Middle frontal gyrus (tissue), 1 donor: ENCODE data around the gene AQP3.
"Not testable (repeated sequence)": the region's sequence is repeated elsewhere in the genome, so short reads cannot be mapped to it uniquely, and the experiment has no call there.

ENCODE experiments used
- DNase-seq: peaks from one replicate; pipeline ENCODE4 v3.0.0-alpha.2; 2015; ENCODE audit warnings: low spot score; ENCODE audit errors: extremely low spot score

AQP3 gene

DNA sequence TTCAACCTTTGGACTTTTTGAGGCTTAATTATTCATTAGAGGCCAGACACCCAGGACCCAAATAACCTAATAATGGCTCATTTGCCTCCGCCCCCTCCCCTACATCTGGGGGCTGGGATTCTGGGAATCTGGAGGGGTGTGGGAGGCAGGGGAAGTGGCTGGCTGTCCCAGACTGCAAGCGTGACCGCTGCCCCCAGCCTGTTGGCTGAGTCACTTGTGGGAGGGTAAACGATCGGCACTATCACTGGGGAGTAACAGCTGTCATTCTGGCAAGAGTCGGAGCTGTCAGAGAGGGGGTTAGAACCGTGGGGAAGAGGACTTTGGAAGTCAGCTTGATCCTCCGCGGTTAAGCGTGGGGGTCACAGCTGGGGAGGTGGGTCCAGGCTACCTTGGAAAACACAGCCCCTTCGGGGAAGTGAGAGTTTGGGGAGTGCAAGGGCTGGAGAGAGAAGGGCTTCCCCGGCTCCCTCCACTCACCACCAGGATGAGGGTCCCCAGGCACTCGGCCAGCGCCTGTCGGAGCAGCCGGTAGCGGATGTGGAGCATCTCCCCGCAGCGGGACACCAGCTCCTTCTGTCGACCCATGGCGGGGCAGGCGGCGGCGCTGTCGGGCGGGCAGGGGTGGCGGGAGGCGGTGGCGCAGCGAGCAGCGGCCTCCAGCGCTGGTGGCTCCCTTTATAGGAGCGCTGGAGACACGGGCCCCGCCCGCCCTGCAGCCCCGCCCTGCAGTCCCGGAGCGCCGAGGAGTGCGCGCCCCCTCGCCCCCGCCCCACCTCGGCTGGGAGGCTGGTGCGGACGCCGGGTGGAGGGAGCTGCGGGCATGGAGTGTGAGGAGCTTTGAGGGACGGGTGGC, at the start of gene AQP3:
Gene AQP3 (minus strand): TSS at position 648 of the 853 bp plus-strand sequence. CDS start 63 bp downstream, at position 585.
- DNase-seq = no peak

DNA sequence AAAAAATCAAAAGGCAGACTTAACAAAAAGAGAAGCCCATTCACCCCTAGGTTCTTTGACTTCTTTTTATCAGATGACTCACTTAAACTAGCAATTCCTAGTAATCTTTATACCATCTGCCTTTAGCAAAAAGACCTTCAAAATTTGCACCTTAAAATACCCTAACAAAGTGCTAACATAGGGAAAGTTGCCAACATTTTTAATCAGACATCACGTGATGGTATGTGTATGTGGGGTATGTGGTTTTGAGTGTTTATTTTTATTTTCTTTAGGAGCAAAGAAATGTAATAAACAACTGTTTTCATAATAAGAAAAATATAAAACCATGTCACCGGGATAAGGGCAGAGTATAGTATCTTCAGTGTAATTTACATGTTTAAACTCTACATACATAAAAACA, 46.4 kb upstream of the AQP3 start:
- not testable (repeated sequence) for DNase-seq

DNA sequence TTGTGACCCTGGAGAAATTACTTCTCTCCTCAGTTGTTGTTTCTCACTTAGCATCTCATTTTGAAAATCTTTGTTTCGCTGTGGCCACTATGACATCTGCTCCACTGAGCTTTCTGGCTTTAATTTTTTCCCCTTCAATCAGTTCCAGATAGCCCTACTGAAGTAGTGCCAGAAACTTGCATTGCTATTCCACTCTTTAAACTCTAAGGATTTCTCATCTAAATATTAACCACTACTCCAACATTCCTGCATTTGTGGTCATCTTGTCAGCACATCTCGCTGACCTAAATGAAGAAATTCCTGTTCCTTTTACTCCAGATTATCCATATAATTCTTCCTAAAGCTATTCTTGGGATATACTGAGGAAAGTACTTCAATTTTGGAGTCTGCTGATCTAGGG, 41.7 kb upstream of the AQP3 start:
- DNase-seq = no peak

DNA sequence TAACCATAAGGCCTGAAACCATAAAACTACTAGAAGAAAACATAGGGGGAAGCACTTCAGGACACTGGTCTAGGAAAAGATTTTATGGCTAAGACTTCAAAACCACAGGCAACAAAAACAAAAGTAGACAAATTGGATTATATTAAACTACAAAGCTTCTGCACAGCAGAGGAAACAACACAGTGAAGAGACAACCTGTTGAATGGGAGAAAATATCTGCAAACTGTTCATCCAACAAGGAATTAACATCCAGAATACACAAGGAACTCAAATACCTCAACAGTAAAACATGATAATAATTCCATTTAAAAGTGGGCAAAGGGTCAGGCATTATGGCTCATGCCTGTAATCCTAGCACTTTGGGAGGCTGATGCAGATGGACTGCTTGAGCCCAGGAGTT, 37.9 kb upstream of the AQP3 start:
- not testable (repeated sequence) for DNase-seq

DNA sequence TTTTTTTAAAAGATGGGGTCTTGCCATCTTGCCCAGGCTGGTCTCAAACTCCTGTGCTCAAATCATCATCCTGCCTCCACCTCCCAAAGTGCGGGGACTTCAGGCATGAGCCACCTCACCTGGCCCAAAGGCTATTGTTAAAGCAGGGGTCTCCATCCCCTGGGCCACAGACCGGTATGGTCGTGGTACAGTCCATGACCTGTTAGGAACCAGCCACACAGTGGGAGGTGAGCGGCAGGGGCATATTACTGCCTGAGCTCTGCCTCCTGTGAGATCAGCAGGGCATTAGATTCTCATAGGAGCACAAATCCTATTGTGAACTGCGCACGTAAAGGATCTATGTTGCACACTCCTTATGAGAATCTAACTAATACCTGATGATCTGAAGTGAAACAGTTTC, 33.6 kb upstream of the AQP3 start:
- no peak for DNase-seq

DNA sequence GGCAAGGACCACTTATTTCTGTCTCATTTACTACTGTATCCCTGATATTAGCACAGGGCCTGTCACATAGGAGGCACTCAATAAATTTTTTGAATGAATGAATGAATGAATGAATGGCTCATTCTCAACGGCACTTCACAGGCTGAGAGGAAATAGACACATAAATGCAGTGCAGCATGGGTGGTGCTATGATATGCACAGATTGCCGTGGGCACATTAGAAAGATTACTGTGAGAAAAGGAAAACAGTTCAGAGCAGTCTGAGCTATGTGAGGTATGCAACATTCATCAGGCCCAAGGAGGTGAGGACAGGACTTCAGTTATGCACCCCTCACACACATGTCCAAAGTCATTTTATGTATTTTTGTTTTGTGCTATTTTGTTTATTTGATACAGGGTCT, 32.7 kb upstream of the AQP3 start:
- DNase-seq = no peak

DNA sequence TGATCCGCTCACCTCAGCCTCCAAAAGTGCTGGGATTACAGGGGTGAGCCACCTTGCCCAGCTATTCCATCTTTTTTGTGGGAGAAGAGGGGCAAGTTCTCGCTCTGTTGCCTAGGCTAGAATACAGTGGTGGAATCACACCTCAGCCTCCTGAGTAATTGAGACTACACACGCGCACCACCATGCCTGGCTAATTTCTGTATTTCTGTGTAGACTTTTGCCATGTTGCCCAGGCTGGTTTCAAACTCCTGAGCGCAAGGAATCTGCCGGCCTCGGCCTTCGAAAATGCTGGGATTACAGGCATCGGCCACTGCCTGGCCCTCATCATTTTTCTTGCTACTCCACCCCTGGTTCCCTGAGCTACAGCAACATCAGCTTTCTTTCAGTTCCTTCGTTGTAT, 29.1 kb upstream of the AQP3 start:
- no peak for DNase-seq

DNA sequence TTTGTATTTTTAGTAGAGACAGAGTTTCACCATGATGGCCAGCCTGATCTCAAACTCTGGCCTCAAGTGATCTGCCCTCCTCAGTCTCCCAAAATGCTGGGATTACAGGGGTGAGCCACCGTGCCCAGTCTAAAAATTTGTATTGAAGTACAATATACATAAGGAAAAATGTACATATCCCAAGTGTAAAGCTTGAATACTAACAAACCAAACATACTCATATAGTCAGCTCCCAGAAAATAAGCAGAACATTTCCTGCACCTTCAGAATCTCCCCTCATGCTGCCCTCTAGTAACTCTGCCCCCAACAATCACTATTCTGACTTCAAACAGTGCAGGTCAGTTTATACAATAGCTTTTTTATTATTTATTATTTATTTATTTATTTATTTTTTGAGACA, 28.0 kb upstream of the AQP3 start:
- no peak for DNase-seq

DNA sequence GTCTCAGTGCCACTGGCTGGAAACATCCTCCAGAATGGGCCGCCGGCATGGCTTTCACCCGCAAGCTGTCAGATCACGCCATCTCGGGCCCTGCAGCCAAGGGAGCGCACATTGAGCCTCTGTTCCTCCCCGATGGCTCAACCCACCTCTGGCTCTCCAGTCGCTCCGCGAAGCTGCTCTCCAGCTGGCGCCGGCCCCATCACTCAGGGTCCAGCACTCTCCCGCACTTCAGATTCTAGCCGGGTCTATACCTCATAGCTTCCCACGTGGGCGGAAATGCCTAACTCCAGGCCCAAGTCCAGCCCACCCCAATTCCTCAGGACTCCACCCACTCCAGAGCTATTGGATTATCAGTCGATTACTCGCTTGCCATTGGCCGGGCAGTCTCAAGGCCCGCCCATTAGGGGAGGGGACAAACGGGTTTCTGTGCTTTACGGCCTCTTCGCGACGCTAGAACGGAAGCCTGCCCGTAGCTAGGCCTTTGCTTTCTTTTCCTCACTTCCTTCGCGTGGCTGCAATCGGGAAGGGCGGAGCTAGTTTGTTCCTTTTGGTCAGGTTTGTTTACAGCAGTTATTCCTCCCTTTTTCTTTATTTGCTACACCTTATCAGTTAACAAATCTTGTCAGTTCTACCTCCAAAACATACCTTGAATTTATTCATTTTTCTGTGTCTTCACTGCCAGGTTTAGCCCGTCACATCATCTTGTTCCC, 26.4 kb upstream of the AQP3 start, which contains the start of gene NOL6:
Gene NOL6 (minus strand): TSS at position 282 of the 710 bp plus-strand sequence. CDS start 82 bp downstream, at position 200.
- DNase-seq = peak; percentile 99

DNA sequence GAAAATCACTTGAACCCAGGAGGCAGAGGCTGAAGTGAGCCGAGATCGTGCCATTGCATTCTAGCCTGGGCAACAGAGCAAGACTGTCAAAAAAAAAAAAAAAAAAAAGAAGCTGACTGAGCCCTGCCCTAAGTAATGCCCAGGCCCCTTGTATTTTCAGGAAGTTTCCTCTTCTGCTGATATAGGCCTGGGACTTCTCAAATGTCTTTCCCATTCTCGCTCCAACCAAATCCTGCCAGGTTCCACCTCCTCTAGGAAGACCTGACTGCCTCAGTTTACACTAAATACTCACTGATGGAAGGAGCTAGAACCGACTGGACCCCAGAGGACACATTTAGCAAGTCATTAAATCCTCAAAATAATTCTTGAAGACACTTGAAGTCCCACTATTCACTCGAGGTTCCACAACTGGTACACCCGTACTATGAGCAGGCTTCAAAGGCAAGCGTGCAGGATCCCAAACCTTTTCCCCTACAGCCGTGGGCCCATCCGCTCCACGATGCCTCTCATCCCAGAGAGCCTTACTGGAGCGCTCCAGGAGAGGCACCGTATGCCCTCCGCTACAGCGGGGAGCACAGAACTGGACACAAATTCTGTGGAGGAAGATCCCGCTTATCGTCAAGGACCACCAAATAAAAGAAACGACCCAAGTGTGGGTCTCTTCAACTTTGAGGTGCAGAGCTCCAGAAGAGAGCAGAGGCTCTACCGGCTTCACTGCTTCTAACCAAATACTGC, 25.7 kb upstream of the AQP3 start:
- no peak for DNase-seq

DNA sequence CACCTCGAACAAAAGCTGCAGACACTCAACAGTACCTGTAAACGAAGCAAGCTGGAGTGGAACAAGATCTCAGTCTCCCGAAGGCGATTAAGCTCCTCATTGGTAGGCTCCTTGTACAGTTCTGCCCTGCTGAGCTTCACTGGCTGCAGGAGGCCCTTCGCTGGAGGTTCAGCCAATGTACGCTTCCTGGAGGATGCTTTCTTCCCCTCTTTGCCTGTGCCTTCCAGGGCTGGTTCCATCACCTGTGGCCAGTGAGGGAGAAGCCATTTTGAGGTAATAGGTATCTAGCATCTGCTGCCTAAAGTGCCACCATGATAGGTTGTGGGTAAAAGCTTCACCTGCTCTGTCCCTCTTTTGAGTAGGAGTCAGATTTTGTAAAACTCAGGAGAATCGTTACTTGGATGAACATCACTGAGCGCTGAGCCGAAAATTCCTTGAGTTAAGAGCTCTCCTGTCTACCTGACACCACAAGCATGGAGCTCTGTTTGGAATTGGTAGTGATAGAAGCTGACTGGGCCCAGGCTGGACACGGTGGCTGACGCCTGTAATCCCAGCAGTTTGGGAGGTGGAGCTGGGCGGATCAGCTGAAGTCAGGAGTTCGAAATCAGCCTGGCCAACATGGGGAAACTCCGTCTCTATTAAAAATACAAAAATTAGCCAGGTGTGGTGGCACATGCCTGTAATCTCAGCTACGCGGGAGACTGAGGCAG, 24.9 kb upstream of the AQP3 start:
- DNase-seq = no peak

DNA sequence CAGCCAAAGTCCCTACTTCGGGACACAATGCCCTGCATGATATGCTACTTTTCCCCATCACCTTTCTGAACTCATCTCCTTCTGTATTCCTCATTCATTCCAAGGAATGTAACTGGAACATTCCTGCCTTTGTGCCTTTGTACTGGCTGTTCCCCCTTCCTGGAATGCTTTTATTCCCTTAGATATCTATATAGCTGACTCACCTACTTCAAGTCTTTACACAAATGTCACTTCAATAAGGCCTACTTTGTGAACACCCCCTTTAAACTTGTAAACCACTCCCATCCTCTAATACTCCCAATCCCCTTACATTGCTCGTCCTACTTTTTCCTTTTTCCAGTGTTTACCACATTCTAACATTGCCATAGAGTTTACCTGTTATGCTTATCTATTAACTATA, 24.0 kb upstream of the AQP3 start:
- no peak for DNase-seq

DNA sequence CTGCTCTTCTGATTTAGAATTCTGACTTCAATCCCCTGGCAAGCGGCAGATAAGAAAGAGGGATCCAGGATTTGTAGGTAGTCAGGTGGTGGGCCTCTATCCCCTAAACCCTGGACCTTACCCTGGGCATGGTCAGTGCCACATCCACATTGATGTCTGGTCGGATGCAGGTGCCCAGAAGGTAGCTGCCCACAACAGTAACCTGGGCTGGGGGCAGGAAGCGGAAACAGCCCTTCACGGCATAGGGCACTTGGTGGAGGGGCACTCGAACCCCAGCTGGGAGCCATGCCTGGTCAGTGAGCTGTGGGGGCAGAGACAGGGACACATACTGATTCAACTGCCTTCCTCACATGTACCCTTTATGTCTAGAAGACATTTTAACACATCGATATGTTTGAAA, 22.5 kb upstream of the AQP3 start:
- DNase-seq = no peak

DNA sequence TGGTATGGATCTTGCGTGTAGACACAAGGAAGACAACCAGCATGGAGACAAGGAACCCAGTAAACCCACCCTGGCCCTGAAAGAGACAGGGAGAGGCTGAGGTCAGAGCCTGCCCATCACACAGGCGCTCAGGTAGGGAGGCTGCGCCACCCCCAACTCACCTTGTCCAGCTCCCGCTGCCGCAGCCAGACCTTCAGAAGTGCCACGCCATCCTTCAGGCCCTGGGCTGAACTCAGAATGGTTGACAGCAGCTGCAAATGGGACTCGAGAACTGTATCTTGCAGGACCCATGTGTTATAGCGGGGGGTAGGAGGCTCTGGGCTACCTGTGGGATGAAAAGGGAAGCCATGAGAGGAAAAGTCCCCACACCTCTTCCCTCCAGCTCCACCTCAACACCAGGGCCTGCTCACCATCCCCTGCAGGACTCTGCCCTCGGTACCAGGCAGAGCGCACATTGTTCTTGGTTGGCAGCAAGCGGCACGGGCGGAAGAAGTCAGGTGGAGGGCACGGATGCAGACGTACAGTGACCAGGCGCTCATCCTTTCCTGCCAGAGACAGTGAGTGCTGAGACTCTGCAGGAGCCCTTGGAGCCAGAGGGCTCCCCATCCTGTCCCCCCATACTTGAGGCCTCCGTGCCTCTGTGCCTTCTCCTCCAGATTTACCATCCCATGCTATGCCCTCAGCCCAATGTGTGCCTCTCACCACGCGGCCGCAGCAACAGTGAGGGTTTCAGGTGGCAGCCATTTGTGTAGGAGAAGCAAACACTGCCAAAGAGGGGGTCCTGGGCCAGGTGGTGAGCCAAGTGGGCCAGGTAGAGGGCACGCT, 21.6 kb upstream of the AQP3 start:
- no peak for DNase-seq

DNA sequence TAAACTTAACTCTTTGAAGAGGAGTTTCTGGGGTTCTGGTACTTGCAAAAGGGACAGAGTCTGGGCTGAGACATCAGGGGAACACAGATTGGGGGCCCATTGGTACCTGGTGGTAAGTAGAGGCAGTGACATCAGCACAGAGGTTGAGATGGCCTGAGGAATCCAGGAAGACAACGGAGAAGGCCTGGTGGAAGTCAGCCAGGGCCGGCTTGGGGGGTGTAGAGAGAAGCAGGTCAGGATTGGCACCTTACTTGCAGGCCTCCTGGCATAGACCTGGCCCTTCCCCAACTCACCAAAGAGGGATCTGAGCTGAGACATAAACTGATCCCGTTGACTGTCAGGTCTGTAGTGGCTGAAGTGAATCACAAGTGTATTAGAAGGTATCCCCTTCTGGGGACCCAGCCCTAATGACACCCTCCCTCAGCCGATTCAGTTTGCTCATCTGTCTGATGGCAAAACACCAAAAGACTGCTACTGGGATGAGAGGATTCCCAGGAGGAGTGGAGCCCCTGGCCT, 20.9 kb upstream of the AQP3 start:
- no peak for DNase-seq

DNA sequence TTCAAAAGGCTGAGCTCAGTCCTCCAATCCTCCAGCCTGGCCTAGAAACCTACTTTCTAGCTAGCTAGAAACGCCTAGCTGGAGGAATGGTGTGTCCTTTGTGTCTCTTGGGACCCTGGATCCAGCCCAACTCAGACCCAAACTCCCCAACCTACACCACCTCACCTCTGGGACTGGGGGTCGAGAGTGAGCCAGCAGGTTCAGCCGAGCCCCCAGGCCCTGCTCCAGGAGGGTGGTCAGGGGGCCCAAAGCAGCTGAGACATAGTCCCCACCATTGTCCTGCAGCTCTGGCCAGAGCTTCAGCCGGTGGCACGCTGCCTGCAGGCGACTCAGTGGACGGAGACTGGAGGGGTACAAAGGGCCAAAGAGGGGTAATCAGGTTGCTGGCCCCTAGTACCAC, 20.1 kb upstream of the AQP3 start:
- DNase-seq = no peak

DNA sequence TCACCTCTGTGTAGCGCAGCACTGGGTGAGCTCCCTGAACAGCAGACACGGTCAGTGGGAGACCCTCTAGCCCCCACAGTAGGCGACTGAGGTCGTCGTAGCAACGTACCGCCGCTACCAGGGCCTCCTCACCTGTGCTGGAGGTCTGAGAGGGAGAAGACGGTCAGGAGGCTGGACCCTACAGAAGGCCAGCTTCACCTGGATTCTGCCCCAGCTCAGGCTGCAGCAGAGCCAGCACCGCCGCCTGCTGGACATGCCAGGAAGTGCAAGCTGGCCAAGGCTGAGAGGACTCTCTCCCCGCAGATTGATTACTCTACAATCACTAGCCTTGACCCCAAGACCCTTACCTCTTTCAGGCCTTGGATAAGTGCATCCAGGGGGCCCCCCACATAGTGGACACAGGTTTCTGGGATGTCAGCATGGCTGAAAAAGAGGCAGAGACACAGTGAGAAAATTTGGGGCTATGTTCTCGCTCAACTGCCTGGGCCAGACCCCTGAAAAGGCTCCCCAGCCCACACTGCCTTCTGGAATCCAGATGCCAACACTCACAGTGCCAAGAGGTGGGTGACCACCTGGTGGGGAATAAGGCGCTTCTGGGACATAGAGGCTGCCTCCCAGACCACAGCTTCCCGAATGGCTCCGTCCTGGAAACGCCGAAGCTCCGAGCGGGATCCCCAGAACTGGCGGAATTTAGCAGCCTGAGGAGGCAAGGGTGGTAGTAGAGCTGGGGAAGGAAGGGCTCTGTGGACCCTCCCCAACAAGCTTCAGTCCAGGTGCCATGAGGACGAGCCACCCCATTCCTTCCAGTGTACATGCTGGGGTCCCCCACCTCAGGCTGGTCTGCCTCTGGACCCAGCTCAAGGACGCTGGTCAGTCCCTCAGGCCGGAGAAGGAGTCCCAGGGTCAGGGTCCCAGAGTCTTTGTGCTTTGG, 19.4 kb upstream of the AQP3 start:
- DNase-seq = no peak

DNA sequence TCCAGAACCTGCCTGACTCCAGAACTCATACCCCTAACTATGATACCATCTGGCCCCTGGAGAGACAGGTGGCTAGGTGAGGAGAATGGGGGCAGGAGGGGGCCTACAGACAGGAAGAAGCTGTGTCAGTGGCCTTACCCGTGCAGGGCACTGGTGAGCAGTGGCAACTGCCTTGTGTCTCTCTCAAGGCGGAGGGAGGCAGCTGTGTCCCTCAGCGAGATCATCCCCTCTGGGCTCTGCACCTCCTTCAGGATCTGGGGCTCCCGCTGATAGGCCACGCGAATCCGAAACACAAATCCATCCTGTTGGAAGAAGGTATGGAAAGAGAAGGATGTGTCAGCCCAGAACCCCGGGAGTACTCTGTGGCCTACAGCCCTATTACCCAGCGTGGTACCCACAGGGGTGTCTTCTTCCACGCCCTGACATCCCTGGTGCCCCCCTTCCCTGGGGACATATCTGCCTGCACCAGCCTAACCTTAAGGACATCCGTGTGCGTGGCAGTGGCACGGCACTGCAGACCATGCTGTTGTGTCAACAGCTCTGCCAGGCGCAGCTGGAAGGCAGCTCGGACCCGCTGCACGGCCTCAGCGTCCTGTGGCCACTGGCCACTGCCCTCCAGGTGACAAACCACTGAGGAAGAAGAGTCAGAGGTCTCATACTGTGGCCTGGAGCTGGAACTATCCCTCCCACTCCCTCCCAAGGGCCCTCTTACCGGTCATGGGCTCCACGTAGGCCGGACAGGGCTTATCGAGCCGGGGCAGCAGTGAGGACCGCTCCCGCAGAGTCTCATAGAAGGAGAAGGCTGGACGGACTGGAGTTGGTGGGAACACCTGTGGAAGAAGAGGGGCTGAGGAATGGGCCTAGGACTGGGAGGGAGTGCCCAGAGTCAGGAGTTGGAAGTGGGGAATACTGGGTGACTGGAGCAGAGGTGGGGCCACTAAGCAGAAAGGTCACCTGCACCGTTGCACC, 18.5 kb upstream of the AQP3 start:
- DNase-seq = no peak
